Glutamatergic neuron (in vitro differentiated cells): ENCODE measurements around the gene WSB2. TPM values are rescaled to one million over a fixed set of nuclear protein-coding genes. Genes with fewer than 3 reads are reported as not detected.
"Not testable (repeated sequence)": the region's sequence is repeated elsewhere in the genome, so short reads cannot be mapped to it uniquely, and the experiment has no call there.

Source experiments
- DNase-seq: peaks from one replicate; pipeline ENCODE4 v3.0.0; 2022
- H3K27ac Mint-ChIP-seq: one replicate; pipeline ENCODE4 v1.8.0; 2020; ENCODE audit warnings: mild to moderate bottlenecking, mixed read lengths, inconsistent platforms; ENCODE audit not compliant: unreplicated experiment
- H3K27me3 Mint-ChIP-seq: one replicate; pipeline ENCODE4 v1.8.0; 2020; ENCODE audit warnings: mild to moderate bottlenecking, moderate library complexity, mixed read lengths, inconsistent platforms; ENCODE audit not compliant: unreplicated experiment
- H3K36me3 Mint-ChIP-seq: one replicate; pipeline ENCODE4 v1.8.0; 2020; ENCODE audit warnings: mild to moderate bottlenecking, mixed read lengths, inconsistent platforms; ENCODE audit not compliant: unreplicated experiment
- H3K4me1 Mint-ChIP-seq: one replicate; pipeline ENCODE4 v1.8.0; 2020; ENCODE audit warnings: mild to moderate bottlenecking, low read depth, mixed read lengths, inconsistent platforms; ENCODE audit not compliant: unreplicated experiment
- H3K4me3 Mint-ChIP-seq: one replicate; pipeline ENCODE4 v1.8.0; 2020; ENCODE audit warnings: mild to moderate bottlenecking, mixed read lengths, inconsistent platforms; ENCODE audit not compliant: unreplicated experiment
- H3K9me3 Mint-ChIP-seq: one replicate; pipeline ENCODE4 v1.8.0; 2020; ENCODE audit warnings: mild to moderate bottlenecking, moderate library complexity, mixed read lengths, inconsistent platforms; ENCODE audit not compliant: unreplicated experiment
- total RNA-seq: library from RNA; stranded (reverse); fragmentation: NEBNext Ultra II Directional; extraction: Animal tissue kit (Norgen Biotek cat#: 25700); gene quantifications from one replicate; pipeline ENCODE4 v1.2.1, GENCODE V29; 2021; ENCODE audit not compliant: unreplicated experiment
- TF ChIP-seq, protein P1 (sequence below): fragments of 200-600 bp; sonication (generic); IDR thresholded peaks from one replicate; pipeline ENCODE4 v1.5.0; 2021; ENCODE audit not compliant: partially characterized antibody, unreplicated experiment

The WSB2 gene
- total RNA-seq, 1 donor from 2014 or later: 76.4 TPM

DNA sequence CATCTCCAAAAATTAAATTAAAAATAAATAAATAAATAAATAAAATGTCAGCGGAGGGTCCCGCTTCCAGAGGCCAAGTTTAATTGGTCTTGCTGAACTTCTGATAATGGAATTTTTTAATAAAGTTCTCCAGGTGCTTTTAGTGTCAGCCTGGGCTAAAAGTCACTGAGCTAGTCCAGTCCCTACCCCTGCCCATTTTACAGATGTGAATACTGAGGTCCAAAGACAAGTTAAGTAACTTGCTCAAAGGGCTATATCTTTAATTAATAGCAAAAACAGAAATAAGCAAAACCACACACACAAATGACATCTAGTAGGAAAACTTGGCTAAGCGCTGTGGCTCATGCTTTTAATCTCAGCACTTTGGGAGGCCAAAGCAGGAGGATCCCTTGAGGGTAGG, 50.1 kb downstream of the WSB2 start:
- TF ChIP-seq, protein P1, sequence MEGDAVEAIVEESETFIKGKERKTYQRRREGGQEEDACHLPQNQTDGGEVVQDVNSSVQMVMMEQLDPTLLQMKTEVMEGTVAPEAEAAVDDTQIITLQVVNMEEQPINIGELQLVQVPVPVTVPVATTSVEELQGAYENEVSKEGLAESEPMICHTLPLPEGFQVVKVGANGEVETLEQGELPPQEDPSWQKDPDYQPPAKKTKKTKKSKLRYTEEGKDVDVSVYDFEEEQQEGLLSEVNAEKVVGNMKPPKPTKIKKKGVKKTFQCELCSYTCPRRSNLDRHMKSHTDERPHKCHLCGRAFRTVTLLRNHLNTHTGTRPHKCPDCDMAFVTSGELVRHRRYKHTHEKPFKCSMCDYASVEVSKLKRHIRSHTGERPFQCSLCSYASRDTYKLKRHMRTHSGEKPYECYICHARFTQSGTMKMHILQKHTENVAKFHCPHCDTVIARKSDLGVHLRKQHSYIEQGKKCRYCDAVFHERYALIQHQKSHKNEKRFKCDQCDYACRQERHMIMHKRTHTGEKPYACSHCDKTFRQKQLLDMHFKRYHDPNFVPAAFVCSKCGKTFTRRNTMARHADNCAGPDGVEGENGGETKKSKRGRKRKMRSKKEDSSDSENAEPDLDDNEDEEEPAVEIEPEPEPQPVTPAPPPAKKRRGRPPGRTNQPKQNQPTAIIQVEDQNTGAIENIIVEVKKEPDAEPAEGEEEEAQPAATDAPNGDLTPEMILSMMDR: no peak

DNA sequence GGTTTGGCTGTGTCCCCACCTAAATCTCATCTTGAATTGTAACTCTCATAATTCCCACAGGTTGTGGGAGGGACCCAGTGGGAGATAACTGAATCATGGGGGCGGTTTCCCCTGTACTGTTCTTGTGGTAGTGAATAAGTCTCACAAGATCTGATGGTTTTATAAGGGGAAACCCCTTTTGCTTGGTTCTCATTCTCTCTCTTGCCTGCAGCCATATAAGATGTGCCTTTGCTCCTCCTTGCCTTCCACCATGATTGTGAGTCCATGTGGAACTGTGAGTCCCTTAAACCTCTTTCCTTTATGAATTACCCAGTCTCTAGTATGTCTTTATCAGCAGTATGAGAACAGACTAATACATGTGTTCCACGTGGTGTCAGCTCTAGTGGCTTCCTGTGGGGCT, 61.2 kb downstream of the WSB2 start:
- not testable (repeated sequence) for H3K27me3 Mint-ChIP-seq, H3K36me3 Mint-ChIP-seq, H3K4me1 Mint-ChIP-seq, H3K9me3 Mint-ChIP-seq, H3K27ac Mint-ChIP-seq, H3K4me3 Mint-ChIP-seq, DNase-seq

More for the DNA sequence above, 50.1 kb downstream of the WSB2 start:
- no peak overlapping the region for H3K4me3 Mint-ChIP-seq
- no peaks in the 10 kb centered on the region for H3K4me1 Mint-ChIP-seq
- no peaks in the 10 kb centered on the region for H3K9me3 Mint-ChIP-seq
- H3K27ac Mint-ChIP-seq: no peak overlapping the region
- no peak for DNase-seq
- no peaks in the 10 kb centered on the region for H3K36me3 Mint-ChIP-seq
- H3K27me3 Mint-ChIP-seq: no peaks in the 10 kb centered on the region

DNA sequence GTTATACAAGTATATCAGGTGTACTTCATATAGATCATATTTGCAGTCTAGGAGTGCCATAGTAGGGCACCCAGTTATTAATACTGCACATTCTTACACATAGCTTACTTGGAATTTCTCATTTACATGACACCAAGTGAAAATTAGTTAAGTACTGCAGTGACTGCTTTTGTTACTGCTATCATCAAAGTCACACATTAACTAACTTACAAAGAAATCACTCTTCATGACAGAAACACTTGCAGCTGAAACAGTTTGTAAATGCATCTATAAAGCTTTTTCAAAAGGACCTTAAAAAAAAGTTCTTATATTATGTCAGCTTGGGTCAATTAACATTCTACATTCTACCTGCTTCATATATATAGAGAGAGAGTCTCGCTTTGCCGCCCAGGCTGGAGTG, 62.3 kb downstream of the WSB2 start:
- H3K27me3 Mint-ChIP-seq: peaks cover 3% of the 10 kb centered on the region
- peaks cover 2% of the 10 kb centered on the region for H3K9me3 Mint-ChIP-seq
- no peaks in the 10 kb centered on the region for H3K4me1 Mint-ChIP-seq
- no peak overlapping the region for H3K27ac Mint-ChIP-seq
- no peaks in the 10 kb centered on the region for H3K36me3 Mint-ChIP-seq
- TF ChIP-seq, protein P1: no peak
- H3K4me3 Mint-ChIP-seq: no peak overlapping the region
- DNase-seq: no peak

DNA sequence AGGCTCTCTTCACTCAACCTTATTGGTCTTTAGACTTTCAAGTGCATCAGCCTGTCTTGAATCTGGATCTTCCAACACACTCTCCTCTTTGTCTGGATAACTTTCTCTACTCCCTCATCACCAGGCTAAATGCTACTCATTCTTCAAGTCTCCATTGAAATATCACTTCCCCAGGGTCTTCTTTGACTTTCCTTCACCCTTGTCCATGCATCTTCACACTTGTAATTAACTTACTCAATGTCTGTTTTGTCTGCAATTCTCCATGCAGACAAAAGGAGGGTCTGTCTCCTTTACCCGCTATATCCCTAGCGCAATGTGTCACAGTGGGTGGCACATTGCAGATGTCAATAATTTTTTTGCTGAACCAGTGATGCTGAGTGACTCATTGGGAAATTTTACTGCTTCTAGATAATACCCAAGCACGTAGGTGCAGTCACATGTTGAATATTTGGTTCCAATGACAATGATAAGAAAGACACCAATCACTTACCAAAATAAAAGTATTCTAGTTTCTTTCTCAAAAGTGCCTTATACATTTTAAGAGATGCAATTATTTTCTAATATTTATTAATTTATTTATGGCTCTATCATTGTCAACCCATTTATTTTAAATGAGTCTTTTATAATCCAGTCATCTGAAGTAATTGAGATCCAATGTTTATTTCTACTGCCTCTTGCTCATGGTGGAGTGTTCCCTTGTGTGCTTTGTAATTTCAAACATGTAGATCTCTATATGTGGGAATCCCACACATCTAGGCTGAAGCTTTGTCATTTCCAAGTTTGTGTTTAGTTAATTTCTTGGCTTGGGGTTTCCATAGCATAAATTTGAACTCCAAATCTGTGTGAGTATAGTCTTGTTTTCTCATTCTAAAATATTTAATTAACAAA, 66.2 kb downstream of the WSB2 start:
- Mint-ChIP-seq H3K27ac (no peak overlapping the region), H3K9me3 (peaks cover under 1% of the 10 kb centered on the region), H3K36me3 (no peaks in the 10 kb centered on the region), H3K4me1 (no peaks in the 10 kb centered on the region), H3K27me3 (peaks cover 1% of the 10 kb centered on the region), H3K4me3 (no peak overlapping the region)
- TF ChIP-seq, protein P1: no peak
- no peak for DNase-seq

DNA sequence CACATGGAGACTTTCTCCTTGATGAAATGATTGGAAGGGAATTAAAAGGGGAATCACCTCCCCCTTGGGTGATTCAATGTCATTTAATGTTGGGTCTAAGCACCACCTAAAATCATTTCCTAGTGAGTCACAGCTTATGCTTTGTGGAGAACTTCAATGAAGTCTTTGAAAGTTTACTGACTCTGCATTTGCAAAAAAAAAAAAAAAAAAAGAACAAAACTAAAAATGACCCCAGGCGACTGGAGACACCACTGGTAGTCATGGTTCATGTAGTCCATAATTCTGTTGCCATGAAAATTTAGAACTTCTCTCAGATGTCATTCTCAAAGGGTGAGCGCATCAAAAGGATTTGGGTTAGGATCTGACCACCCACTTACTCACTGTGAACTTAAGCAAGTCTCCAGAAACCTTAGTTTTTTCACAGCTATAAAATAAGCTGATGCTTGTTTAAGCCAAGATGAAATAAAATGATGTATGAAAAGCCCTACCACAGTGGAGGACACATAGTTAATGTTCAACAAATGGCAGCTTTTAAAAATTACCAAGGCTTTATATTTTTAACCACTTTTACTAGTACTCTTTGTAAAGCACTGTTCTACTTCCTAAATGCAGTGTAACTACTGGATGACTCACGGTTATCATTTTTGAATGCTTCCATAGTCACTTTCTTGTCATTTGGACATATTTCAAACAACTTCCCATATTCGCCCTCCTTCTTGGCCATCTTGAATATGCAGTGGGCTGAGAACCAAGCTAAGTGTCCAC, 74.1 kb downstream of the WSB2 start:
- Mint-ChIP-seq H3K4me3 (no peak overlapping the region), H3K27ac (no peak overlapping the region), H3K36me3 (no peaks in the 10 kb centered on the region), H3K27me3 (peaks cover 5% of the 10 kb centered on the region), H3K9me3 (peaks cover 4% of the 10 kb centered on the region), H3K4me1 (no peaks in the 10 kb centered on the region)
- no peak for DNase-seq
- TF ChIP-seq, protein P1: no peak
